Large intestine (tissue), 3 donors: ENCODE measurements around the gene EIF4G3. TPM values are rescaled to one million over a fixed set of nuclear protein-coding genes. Genes with fewer than 3 reads are reported as not detected.

Experiments
- DNase-seq, 2 donors: peaks; one replicate each; pipeline versions ENCODE4 v3.0.0 to v3.0.0-alpha.2; 2013
- H3K27ac ChIP-seq: one replicate; pipeline ENCODE4 v1.5.1; 2013; ENCODE audit warnings: low read length
- H3K27me3 ChIP-seq: 2 replicates; pipeline ENCODE4 v1.6.1; 2013; ENCODE audit warnings: low read length; ENCODE audit not compliant: control insufficient read depth, insufficient read depth
- H3K36me3 ChIP-seq: 2 replicates; pipeline ENCODE4 v1.6.1; 2013; ENCODE audit warnings: low read length; ENCODE audit not compliant: control insufficient read depth, insufficient read depth
- H3K4me1 ChIP-seq: one replicate; pipeline ENCODE4 v1.6.1; 2013; ENCODE audit warnings: low read length; ENCODE audit not compliant: control insufficient read depth, insufficient read depth
- H3K4me3 ChIP-seq: one replicate; pipeline ENCODE4 v1.5.1; 2013; ENCODE audit warnings: low read length
- H3K9me3 ChIP-seq: one replicate; pipeline ENCODE4 v1.6.1; 2013; ENCODE audit warnings: mild to moderate bottlenecking, low read depth, low read length, moderate library complexity; ENCODE audit not compliant: control insufficient read depth
- WGBS: methylation state at CpG from one replicate; pipeline ENCODE4 v1.1.5; 2013; ENCODE audit warnings: low lambda C conversion rate; ENCODE audit not compliant: insufficient coverage; 5-methylcytosine and 5-hydroxymethylcytosine counted together
- polyA plus RNA-seq: library from polyadenylated mRNA; unstranded; fragments of 120-200 nt; gene quantifications from one replicate; pipeline ENCODE4 v1.2.1, GENCODE V29; 2013

Gene EIF4G3
- polyA plus RNA-seq, 1 donor, result 37.8 TPM

GRCh38 chr1:20999525-21000244, 177.0 kb downstream of the EIF4G3 start:
- 78% methylated on average over 3 of the region's 4 CpGs for WGBS
- Histone ChIP-seq H3K27ac (no peak overlapping the region), H3K27me3 (no peaks in the 10 kb centered on the region), H3K4me1 (no peaks in the 10 kb centered on the region), H3K9me3 (no peaks in the 10 kb centered on the region), H3K36me3 (no peaks in the 10 kb centered on the region), H3K4me3 (no peak overlapping the region)
- no peak for DNase-seq

GRCh38 chr1:20998826-20999225, 177.9 kb downstream of the EIF4G3 start:
- Histone ChIP-seq H3K4me1 (no peaks in the 10 kb centered on the region), H3K36me3 (no peaks in the 10 kb centered on the region), H3K4me3 (no peak overlapping the region), H3K27ac (no peak overlapping the region), H3K9me3 (no peaks in the 10 kb centered on the region), H3K27me3 (no peaks in the 10 kb centered on the region)
- DNase-seq, result no peak

GRCh38 chr1:20997602-20998224, 179.0 kb downstream of the EIF4G3 start:
- H3K27ac ChIP-seq, result no peak overlapping the region
- no peaks in the 10 kb centered on the region for H3K36me3 ChIP-seq
- DNase-seq, result no peak
- no peaks in the 10 kb centered on the region for H3K4me1 ChIP-seq
- H3K27me3 ChIP-seq, result no peaks in the 10 kb centered on the region
- H3K4me3 ChIP-seq, result no peak overlapping the region
- 70% methylated on average over 2 of the region's 3 CpGs for WGBS
- no peaks in the 10 kb centered on the region for H3K9me3 ChIP-seq

GRCh38 chr1:20996554-20996953, 180.1 kb downstream of the EIF4G3 start:
- no peak for DNase-seq

GRCh38 chr1:20993716-20994575, 182.8 kb downstream of the EIF4G3 start:
- no peaks in the 10 kb centered on the region for H3K4me1 ChIP-seq
- no peaks in the 10 kb centered on the region for H3K27me3 ChIP-seq
- no CpG with 5 or more reads among the region's 5 CpGs for WGBS
- H3K9me3 ChIP-seq, result no peaks in the 10 kb centered on the region
- H3K4me3 ChIP-seq, result no peak overlapping the region
- DNase-seq, result no peak
- no peak overlapping the region for H3K27ac ChIP-seq
- H3K36me3 ChIP-seq, result no peaks in the 10 kb centered on the region

More at GRCh38 chr1:20996554-20996953, 180.1 kb downstream of the EIF4G3 start:
- H3K4me1 ChIP-seq, result no peaks in the 10 kb centered on the region
- H3K27ac ChIP-seq, result no peak overlapping the region
- no peaks in the 10 kb centered on the region for H3K27me3 ChIP-seq
- no peaks in the 10 kb centered on the region for H3K9me3 ChIP-seq
- no peak overlapping the region for H3K4me3 ChIP-seq
- H3K36me3 ChIP-seq, result no peaks in the 10 kb centered on the region

- H3K36me3 ChIP-seq, result no peaks in the 10 kb centered on the region
- no peaks in the 10 kb centered on the region for H3K4me1 ChIP-seq
- H3K9me3 ChIP-seq, result no peaks in the 10 kb centered on the region
- no peaks in the 10 kb centered on the region for H3K27me3 ChIP-seq
- no peak for DNase-seq
- H3K27ac ChIP-seq, result no peak overlapping the region
- no CpG with 5 or more reads among the region's 2 CpGs for WGBS
- no peak overlapping the region for H3K4me3 ChIP-seq
These were observed 184.2 kb downstream of the EIF4G3 start for GRCh38 chr1:20992322-20993056.

- Histone ChIP-seq H3K36me3 (no peaks in the 10 kb centered on the region), H3K9me3 (no peaks in the 10 kb centered on the region), H3K4me1 (no peaks in the 10 kb centered on the region), H3K27me3 (no peaks in the 10 kb centered on the region), H3K27ac (no peak overlapping the region), H3K4me3 (no peak overlapping the region)
- WGBS, result no CpG with 5 or more reads among the region's 6 CpGs
- no peak for DNase-seq
These were observed 187.8 kb downstream of the EIF4G3 start for GRCh38 chr1:20988943-20989342.

- no peak overlapping the region for H3K27ac ChIP-seq
- no peak for DNase-seq
- no peaks in the 10 kb centered on the region for H3K9me3 ChIP-seq
- H3K27me3 ChIP-seq, result no peaks in the 10 kb centered on the region
- no peaks in the 10 kb centered on the region for H3K4me1 ChIP-seq
- no peaks in the 10 kb centered on the region for H3K36me3 ChIP-seq
- no peak overlapping the region for H3K4me3 ChIP-seq
These were observed 188.6 kb downstream of the EIF4G3 start for GRCh38 chr1:20987831-20988825.

- H3K27ac ChIP-seq, result no peak overlapping the region
- no CpG with 5 or more reads among the region's 3 CpGs for WGBS
- no peak for DNase-seq
- H3K9me3 ChIP-seq, result no peaks in the 10 kb centered on the region
- no peaks in the 10 kb centered on the region for H3K4me1 ChIP-seq
- H3K27me3 ChIP-seq, result no peaks in the 10 kb centered on the region
- H3K4me3 ChIP-seq, result no peak overlapping the region
- H3K36me3 ChIP-seq, result peaks cover 9% of the 10 kb centered on the region
These were observed 193.3 kb downstream of the EIF4G3 start for GRCh38 chr1:20983297-20983889.
